Measurements from ENCODE around the gene ZNF433.
"Not testable (repeated sequence)": the region's sequence is repeated elsewhere in the genome, so short reads cannot be mapped to it uniquely, and the experiment has no call there.

The ZNF433 gene
- 0.39 to 0.54 reads per million in 2 experiments for total RNA-seq

DNA sequence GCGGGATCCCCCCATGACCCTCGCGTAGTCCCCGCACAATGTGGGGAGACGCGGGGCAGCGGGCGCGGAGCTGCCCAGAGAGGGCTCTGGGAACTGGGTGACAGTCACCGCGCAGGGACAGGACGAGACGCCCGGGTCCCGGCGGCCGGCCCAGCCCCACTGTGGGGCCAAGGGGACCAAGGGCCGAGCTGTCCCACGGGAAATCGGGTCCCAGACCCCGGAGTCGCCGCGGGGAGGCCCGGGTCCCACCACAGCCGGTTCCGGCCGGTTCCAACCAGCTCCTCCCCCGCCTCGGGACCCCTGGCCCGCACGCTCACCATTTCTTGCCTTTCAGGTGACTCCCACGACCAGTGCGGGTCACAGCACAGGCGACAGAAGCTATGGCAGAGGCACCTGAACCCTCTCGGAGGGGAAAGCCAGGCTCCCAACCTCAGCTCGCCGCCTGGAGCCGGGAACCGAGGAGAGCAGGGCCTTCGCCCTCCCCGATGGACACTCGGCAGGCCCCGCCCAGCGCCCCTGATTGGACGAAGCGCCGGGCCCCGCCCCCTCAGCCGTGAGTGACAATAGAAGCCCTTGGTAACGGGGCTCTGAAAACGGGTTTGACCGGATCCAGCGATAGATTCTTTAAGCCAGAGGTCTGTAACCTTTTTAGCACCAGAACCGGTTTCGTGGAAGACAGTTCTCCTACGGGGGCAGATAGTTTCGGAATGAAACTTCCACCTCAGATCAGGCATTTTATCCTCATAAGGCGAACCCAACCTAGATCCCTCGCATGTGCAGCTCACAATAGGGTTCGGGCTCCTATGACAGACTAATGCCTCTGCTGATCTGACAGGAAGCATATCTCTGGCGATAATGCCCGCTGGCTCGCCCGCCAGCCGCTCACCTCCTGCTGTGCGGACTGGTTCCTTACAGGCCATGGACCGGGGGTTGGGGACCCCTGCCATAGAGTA is at the start of gene ZNF433:
Gene ZNF433, minus strand, starts transcription at position 460 of the 953 bp plus-strand sequence. Its CDS starts 140 bp downstream, at position 320.
- peak; percentile 50 for DNase-seq (ENCODE audit: low read depth)

DNA sequence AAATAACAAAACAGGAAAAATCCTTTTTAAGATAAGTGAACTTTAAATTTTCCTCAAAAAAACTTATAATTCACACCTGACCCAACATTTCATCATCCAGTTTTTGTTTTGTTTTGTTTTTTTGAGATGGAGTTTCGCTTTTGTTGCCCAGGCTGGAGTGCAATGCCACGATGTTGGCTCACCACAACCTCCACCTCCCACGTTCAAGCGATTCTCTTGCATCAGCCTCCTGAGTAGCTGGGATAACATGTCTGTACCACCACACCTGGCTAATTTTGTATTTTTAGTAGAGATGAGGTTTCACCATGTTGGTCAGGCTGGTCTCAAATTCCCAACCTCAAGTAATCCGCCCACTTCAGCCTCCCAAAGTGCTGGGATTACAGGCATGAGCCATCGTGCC is 47.9 kb upstream of the ZNF433 start:
- DNase-seq (ENCODE audit: low read depth): not testable (repeated sequence)

DNA sequence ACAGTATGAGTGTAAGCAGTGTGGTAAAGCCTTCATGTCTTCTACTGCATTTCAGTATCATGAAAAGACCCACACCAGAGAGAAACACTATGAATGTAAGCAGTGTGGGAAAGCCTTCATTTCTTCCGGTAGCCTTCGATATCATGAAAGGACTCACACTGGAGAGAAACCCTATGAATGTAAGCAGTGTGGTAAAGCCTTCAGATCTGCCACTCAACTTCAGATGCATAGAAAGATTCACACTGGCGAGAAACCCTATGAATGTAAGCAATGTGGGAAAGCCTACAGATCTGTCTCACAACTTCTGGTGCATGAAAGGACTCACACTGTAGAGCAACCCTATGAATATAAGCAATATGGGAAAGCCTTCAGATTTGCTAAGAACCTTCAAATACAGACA is 41.9 kb upstream of the ZNF433 start:
- DNase-seq (ENCODE audit: low read depth): no peak

DNA sequence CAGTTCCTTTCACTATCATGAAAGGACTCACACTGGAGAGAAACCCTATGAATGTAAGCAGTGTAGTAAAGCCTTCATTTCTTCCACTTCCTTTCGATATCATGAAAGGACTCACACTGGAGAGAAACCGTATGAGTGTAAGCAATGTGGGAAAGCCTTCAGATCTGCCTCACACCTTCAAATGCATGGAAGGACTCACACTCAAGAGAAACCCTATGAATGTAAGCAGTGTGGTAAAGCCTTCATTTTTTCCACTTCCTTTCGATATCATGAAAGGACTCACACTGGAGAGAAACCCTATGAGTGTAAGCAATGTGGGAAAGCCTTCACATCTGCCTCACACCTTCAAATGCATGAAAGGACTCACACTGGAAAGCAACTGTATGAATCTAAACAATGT is 40.9 kb upstream of the ZNF433 start:
- DNase-seq (ENCODE audit: low read depth): not testable (repeated sequence)

DNA sequence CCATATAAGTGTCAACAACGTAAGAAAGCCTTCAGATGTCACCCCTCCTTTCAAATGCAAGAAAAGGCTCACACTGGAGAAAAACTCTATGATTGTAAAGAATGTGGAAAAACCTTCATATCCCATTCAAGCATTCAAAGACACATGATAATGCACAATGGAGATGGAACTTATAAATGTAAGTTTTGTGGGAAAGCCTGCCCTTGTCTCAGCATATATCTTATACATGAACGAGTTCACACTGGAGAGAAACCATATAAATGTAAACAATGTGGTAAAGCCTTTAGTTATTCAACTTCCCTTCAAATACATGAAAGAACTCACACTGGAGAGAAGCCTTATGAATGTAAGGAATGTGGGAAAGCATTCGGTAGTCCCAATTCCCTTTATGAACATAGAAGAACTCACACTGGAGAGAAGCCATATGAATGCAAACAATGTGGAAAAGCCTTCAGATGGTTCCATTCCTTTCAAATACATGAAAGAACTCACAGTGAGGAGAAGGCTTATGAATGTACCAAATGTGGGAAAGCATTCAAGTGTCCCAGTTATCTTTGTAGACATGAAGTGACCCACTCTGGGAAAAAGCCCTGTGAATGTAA is 40.2 kb upstream of the ZNF433 start:
- DNase-seq (ENCODE audit: low read depth): no peak

DNA sequence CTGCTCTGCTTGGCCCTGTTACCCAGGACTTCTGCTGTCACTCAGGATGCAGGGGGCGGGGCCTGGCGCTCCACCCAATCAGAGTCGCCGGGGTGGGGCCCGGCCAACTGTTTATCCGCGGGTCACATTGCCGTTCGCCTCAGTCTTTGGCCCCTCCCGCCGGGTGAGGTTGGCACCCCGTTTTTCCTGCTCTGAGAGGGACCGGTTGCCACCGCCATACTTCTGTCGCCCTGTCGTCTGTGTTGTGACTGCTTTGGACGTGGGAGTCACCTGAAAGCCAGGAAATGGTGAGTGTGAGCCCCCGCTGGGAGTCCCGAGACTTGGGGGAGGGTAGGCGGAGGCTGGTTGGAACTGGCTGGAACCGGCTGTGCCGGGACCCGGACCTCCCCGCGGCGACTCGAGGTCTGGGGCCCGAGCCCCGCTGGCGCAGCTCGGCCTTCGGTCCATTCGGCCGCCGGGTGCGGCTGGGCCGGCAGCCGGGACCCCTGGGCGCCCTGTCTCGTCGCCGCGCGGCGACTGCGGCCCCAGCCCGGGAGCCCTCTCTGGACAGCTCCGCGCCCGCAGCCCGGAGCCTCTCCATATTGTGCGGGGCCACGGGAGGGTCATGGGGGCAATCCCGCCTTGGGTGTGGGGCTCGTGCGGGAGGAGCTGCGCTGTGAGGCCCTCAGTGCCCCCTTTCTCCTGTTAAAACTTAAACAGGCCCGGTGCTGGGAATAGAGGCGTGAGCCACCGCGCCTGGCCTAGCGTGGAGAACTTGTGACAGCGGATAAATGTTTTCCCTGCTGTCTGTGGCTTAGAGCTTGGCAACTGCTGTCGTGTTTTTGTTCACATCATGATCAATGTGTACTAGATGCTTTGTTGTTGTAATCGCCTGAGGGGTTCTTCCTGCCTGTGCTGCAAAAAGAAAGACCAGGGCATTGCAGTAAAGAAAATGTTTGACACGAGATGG is 29.4 kb upstream of the ZNF433 start, which contains the start of gene ZNF844:
Gene ZNF844, plus strand, starts transcription at position 142 of the 949 bp plus-strand sequence. Its CDS starts 143 bp downstream, at position 285.
- DNase-seq (ENCODE audit: low read depth): peak; percentile 41

DNA sequence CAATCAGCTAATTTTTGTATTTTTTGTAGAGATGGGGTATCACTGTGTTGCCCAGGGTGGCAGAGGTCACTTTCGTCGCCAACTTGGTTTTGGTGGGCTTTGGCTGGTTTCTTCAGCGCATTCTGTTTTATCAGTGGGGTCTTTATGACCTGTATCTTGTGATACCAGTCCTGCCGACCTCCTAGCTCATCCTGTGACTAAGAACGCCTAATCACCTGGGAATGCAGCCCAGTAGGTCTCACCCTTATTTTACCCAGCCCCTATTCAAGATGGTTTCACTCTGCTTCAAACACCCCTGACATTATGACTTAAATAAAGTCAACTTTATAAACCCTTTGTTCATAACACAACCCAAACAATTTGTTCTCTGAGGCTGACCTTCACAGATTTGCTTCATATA is 20.3 kb upstream of the ZNF433 start:
- DNase-seq (ENCODE audit: low read depth): no peak

DNA sequence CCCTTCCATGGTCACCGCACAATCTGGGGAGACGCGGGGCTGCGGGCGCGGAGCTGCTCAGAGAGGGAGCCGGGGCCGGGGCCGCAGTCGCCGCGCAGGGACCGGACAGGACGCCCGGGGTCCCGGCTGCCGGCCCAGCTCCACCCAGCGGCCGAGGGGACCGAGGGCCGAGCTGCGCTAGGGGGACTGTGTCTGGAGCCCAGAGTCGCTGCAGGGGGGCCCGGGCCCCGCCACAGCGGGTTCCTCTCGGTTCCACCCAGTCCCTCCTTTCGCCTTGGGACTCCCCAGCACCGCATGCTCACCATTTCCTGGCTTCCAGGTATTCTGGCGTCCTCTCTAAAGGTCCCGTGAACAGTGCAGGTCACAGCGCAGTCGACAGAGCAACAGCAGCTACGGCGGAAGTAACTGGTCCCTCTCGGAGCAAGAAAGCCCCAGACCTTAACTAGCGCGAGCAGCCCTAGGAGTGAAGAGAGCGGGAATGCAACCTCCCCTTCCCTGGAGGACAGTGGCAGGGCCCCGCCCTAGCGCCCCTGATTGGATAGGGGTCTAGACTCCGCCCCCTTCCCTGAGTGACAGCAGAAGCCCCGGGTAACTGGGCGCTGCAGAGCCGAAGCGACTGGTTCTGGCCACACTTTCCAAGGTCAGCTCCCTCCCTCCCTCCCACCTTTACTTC is 17.2 kb upstream of the ZNF433 start, which contains the start of gene ZNF878:
Gene ZNF878, minus strand, starts transcription at position 465 of the 673 bp plus-strand sequence. Its CDS starts 160 bp downstream, at position 305.
- DNase-seq (ENCODE audit: low read depth): no peak

DNA sequence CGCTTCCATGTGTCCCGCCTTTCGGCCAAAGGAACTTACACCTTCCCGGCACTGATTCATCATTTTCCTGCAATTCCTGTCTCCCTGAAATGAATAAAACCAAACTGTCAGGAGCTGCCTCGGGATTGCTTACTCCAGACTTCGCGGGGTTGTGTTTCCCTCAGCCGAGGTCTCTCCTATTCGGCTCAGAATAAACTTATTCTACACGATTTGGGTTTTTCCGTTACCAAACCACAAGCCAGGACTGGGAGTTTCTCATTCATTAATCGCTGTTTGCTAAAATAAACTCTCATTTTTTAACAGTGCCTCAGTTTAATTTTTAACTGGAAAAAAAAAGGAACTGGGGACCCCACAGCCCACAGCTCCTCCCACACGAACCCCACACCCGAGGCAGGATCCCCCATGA is 16.6 kb upstream of the ZNF433 start:
- no peak for DNase-seq (ENCODE audit: low read depth)

DNA sequence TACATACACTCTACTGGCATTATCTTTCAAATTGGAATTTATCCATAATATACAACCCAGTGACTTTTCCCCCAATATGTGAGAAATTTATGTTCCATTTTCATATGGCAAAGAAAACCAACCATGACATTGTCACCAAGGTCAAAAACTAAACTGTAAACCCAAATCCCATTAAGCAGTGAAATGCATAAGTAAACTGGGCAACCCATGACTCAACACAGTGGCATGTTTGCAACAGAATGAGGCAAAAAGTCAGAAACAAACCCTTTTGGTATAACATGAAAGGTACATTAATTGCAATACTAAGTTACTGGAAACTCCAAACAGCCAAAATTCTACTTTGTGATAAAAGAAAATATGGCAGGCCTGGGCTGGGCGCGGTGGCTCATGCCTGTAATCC is 12.4 kb upstream of the ZNF433 start:
- DNase-seq (ENCODE audit: low read depth): no peak

DNA sequence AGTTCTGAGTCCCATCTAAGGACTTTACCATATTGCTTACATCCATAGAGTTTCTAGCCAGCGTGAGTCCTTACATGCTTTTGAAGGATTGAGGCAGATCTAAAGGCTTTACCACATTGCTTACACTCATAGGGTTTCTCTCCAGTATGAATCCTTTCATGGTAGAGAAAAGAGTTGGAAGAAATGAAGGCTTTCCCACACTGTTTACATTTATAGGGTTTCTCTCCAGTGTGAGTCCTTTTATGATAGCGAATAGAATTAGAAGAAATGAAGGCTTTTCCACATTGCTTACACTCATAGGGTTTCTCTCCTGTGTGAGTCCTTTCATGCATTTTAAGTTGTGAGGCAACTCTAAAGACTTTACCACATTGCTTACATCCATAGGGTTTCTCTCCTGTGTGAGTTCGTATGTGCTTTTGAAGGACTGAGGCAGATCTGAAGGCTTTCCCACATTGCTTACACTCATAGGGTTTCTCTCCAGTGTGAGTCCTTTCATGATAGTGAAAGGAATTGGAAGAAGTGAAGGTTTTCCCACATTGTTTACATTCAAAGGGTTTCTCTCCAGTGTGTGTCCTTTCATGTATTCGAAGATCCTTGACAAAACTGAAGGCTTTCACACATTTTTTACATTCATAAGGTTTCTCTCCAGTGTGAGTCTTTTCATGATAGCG is 8.4 kb upstream of the ZNF433 start:
- DNase-seq (ENCODE audit: low read depth): no peak

DNA sequence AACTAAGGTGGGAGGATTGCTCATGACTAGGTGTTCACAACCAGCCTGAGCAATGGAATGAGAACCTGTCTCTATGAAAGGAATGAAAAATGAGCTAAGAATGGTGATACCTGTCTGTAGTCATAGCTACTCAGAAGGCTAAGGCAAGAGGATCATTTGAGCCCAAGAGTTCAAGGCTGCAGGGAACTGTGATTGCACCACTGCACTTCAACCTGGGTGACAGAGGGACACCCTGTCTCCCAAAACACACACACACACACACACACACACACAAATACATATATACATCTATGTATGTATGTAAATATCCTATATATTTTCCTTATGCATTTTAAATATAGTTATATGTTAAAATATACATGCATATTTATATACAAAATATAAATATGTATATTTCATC is 7.4 kb upstream of the ZNF433 start:
- no peak for DNase-seq (ENCODE audit: low read depth)

DNA sequence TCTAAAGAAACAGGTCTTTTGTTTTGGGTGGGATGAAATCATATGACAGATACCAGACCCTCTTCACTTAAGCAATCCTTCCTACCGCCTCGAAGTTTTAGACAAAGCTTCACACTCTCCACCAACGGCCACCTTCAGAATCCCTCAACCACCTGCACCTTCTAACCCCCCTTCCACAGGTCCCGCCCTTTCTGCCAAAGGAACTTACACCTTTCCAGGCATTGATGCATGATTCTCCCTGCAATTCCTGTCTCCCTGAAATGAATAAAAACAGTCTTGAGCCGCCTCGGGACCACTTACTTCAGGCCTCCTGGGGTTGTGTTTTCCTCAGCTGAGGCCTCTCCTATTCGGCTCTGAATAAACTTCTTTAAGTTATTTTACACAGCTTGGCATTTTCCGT is 859 bp downstream of the ZNF433 start:
- no peak for DNase-seq (ENCODE audit: low read depth)

DNA sequence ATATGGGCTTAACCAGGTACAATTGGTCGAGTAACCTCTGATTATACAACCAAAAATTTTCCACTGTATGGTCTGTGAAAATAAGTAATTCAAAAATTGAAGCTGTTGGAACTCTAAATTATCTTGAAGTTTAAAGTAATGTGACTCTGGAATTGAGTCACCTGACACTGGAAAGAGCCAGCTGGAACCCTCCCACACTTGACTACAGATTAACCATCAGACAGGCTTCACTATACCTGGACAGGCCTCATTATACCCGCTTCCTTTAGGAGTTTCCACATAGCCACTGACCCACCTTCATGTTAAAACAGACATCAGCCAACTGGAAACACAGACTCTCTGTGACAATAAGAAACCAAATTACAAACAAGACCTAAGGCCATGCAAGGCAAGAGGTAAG is 1.3 kb downstream of the ZNF433 start:
- DNase-seq (ENCODE audit: low read depth): no peak

DNA sequence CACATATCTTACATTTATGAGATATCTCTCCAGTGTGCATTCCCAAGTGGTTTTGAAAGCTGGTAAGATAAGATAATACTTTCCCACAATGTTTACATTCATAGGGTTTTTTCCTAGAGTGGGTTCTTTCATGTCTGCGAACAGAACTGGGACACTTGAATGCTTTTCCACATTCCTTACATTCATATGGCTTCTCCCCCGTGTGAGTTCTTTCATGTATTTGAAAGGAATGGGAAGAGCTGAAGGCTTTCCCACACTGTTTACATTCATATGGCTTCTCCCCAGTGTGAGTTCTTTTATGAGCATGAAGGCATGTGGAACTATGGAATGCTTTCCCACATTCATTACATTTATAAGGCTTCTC is 19.7 kb downstream of the ZNF433 start:
- no peak for DNase-seq (ENCODE audit: low read depth)

DNA sequence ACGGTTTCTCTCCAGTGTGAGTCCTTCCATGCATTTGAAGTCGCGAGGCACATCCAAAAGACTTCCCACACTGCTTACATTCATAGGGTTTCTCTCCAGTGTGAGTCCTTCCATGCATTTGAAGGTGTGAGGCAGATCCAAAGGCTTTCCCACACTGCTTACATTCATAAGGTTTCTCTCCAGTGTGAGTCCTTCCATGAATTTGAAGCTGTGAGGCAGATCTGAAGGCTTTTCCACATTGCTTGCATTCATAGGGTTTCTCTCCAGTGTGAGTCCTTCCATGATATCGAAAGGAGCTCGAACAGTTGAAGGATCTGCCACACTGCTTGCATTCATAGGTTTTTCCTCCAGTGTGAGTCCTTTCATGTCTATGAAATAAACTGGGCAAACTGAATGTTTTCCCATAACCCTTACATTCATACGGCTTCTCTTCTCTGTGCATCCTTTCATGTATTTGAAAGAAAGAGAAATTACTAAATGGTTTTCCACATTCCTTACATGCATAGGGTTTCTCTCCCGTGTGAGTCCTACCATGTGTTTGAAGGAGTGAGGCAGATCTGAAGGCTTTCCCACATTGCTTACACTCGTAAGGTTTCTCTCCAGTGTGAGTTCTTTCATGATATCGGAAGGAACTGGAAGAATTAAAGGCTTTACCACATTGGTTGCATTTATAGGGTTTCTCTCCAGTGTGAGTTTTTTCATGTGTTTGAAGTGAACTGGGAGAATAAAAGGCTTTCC is 20.3 kb downstream of the ZNF433 start:
- no peak for DNase-seq (ENCODE audit: low read depth)

DNA sequence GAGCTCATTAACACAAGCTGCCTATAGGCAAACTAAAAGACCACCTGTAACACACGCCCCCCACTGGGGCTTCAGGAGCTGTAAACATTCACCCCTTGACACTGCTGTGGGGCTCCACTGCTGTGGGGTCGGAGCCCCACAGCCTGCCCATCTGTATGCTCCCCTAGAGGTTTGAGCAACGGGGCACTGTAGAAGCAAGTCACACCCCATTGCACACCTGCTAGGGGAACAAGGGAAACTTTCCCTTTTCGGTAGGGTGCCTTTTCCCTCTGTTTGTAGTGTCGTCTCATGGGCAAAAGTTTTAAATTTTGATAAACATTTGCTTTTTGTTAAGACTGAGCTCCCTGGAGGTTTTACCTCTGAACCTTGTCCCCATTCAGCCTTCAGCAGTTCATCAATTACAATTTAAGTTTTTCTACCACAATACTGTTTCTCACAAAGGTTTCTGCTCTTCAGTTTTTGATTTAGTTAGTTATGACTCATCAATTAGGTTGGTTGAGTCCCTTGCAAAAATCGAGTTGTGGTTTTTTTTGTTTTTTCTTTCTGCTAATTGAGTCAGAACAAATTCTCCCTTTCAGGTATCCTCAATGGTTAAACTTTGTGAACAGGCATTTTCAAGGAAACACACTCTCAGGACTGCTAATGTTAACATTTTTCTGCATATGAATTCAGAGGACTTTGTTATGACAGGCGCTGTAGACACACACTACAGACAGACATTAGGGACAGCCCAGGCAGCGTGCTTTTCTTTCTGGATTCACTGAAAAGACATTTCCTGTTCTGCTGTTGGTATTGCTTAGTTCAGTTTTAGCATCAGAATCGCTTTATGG is 35.1 kb downstream of the ZNF433 start:
- no peak for DNase-seq (ENCODE audit: low read depth)

DNA sequence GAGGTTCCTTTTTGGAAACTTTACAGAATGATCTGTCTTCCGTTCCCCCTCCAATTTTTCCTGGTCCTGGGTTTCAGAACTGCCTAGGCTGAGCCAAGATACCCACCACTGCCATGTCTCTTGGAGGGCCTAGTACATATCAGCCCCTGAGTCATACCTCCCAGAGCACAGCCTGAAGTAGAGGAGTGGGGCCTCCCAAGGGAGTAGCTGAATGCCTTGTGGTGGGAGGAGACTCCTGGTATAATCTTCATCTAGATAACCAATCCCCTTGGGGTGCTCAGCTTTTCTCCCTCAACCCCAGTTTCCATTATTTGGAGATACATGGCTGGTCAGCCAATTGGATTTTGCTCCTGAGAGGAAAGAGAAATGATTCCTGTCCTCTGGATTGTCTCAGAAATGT is 40.3 kb downstream of the ZNF433 start:
- DNase-seq (ENCODE audit: low read depth): no peak

DNA sequence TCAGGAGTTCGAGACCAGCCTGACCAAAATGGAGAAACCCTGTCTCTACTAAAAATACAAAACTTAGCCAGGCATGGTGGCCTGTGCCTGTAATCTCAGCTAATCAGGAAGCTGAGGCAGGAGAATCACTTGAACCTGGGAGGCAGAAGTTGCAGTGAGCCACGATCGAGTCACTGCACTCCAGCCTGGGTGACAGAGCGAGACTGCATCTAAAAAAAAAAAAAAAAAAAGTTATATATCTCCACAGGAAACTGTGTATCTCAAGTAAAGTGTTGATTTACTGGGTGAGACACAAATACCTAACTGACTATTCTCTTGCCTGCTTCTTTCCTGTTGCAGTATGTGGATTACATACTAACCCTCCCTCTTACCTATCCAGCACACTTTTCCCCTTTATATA is 43.6 kb downstream of the ZNF433 start:
- not testable (repeated sequence) for DNase-seq (ENCODE audit: low read depth)

Data from T follicular helper cell (primary cell).